Measurements from ENCODE around the gene PLAGL1.
"Not testable (repeated sequence)": the region's sequence is repeated elsewhere in the genome, so short reads cannot be mapped to it uniquely, and the experiment has no call there.

GRCh38 chr6:144044989-144045388 lies 36.9 kb upstream of the PLAGL1 start:
- TF ChIP-seq POLR2AphosphoS5 (IDR thresholded peaks at IDR 0.05); CTCF (IDR thresholded peaks at IDR 0.05); POLR2A (IDR thresholded peaks at IDR 0.05; ENCODE audit: low read depth): not testable (repeated sequence)

All from esophagus muscularis mucosa (tissue), 3 donors.